Measurements from ENCODE around the gene DGKG.

The DGKG gene

DNA sequence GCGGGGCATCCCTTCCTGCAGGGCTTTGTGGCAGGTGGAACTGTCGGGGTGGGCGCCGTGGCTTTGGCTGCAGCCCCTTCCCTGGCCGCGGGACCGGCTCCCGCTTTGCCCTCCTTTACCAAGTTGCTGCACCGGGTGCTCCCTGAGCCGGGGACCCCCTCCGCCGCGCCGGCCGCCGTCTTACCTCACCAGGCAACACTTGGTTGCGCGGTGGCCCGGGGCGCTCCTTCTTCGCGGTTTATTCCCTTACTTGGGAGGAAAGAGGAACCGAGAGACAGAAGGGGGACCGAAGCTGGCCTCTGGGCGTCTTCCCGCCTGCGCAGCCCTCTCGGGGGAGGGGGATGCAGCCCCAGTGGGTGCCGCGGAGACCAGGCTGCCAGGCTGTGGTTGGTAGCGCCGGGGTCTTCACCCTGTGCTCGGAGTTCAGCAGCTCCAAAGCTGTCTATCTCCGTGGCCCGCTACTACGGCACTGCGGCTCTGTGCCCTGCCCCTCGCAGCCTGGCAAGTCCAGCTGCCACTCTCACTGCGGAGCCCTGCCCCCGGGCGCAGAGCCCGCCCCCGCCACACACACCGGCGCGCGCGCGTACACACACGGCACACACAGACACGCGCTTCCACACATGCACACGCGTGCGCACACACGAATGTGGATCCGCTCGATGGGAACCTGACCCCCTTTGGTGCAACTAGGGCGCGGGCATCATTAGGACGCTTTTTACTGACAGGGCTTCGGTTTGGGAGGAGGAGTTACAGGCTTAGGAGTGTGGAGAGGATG, at the start of gene DGKG:
TSS of gene DGKG (minus strand) at position 473 of the 775 bp plus-strand sequence. CDS start 41,775 bp downstream, outside the sequence.
- Histone ChIP-seq H4K20me1 (ENCODE audit: control insufficient read depth, insufficient read depth, low read depth, low read length) (0 out of 2 replicates have a peak, but pooled peaks cover 3% of the 10 kb centered on the region), H3K27me3 (ENCODE audit: control insufficient read depth, low read length) (peaks cover 47% of the 10 kb centered on the region), H3K4me3 (ENCODE audit: low read length) (peak within 1 kb of the TSS; percentile 21), H3K36me3 (ENCODE audit: control insufficient read depth, low read length) (no peaks in the 10 kb centered on the region), H3K9me3 (ENCODE audit: control insufficient read depth, insufficient read depth, low read length) (no peaks in the 10 kb centered on the region), H3K4me2 (ENCODE audit: low read length) (peak within 1 kb of the TSS; percentile 42), H3K4me1 (ENCODE audit: control insufficient read depth, low read length) (peaks cover 5% of the 10 kb centered on the region; the same call in 1 of the 2 replicates), H3K79me2 (ENCODE audit: control insufficient read depth, low read length) (no peaks in the 10 kb centered on the region), H3K9me2 (replicated peaks; ENCODE audit: control insufficient read depth, low read length) (no peaks in the 10 kb centered on the region), H3K27ac (ENCODE audit: low read depth, low read length) (no peak within 1 kb of the TSS), H3F3A (ENCODE audit: control insufficient read depth, insufficient read depth) (no peaks in the 10 kb centered on the region)
- TF ChIP-seq CTCF (IDR thresholded peaks at IDR 0.05; ENCODE audit: low read depth, low read length, poor library complexity, severe bottlenecking) (no peak), EZH2phosphoT487 (IDR thresholded peaks at IDR 0.05; ENCODE audit: borderline replicate concordance, low read length) (no peak)

- no peaks in the 10 kb centered on the region for H3K9me3 ChIP-seq (ENCODE audit: control insufficient read depth, insufficient read depth, low read length)
- no peaks in the 10 kb centered on the region for H3K9me2 ChIP-seq (replicated peaks; ENCODE audit: control insufficient read depth, low read length)
- H3K79me2 ChIP-seq (ENCODE audit: control insufficient read depth, low read length): no peaks in the 10 kb centered on the region
- H3F3A ChIP-seq (ENCODE audit: control insufficient read depth, insufficient read depth): no peaks in the 10 kb centered on the region
- H4K20me1 ChIP-seq (ENCODE audit: control insufficient read depth, insufficient read depth, low read depth, low read length): no peaks in the 10 kb centered on the region
- no peak overlapping the region for H3K27ac ChIP-seq (ENCODE audit: low read depth, low read length)
- no peak overlapping the region for H3K4me3 ChIP-seq (ENCODE audit: low read length)
- H3K4me1 ChIP-seq (ENCODE audit: control insufficient read depth, low read length): peaks cover 7% of the 10 kb centered on the region; the same call in 1 of the 2 replicates
- no peaks in the 10 kb centered on the region for H3K36me3 ChIP-seq (ENCODE audit: control insufficient read depth, low read length)
- TF ChIP-seq EZH2phosphoT487 (IDR thresholded peaks at IDR 0.05; ENCODE audit: borderline replicate concordance, low read length) (no peak), CTCF (IDR thresholded peaks at IDR 0.05; ENCODE audit: low read depth, low read length, poor library complexity, severe bottlenecking) (no peak)
- H3K4me2 ChIP-seq (ENCODE audit: low read length): no peak overlapping the region
- H3K27me3 ChIP-seq (ENCODE audit: control insufficient read depth, low read length): peaks cover 31% of the 10 kb centered on the region
Measured at GRCh38 chr3:186411089-186411488, 49.1 kb upstream of the DGKG start.

DNA sequence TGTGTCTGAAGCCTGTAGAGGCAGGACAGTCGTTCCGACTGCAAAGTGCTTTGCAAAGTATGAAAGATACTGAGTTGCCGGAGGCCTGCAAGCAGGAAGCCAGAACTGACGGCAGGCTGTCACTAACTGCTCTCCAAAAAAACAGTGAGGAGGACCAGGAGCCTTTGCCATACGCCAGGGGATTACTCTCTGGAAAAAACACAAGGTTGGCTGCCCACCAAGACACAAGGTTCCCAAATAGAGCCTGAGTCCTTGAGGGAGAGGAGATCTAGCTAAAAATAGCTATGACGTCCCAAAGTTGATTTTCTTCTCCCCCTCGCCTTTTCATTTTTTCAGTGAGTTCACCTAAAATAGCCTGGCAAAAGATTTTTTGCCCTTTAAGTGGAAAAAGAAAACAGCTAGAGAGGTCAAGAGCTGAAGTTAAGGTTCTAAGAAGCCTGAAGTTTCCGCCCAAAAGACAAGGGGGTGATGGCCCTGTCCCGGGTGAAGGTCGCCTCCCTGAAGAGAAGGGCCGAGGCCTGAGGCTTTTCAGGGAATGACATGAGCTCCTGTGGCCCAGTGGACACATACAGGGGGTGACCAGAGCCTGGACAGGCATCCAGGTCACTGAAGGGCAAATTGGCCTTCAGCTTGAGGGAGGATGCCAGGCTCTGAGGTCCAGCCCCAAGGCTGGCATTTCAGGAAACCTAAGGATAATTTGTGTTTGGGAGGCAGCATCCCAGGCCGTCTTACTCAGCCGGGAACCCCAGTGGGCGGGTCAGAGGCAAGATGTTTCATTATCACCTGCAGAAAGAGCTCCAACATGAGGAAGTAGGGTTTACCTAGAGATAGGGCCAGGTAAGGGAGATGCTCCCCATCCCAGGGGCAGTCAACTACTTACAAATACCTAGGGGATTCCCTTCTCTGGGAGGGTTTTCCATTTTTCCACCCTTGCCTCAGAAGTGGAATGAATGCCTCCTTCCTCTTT, 44.9 kb upstream of the DGKG start:
- Histone ChIP-seq H3K79me2 (ENCODE audit: control insufficient read depth, low read length) (no peaks in the 10 kb centered on the region), H3K27me3 (ENCODE audit: control insufficient read depth, low read length) (peaks cover 12% of the 10 kb centered on the region), H3K4me3 (ENCODE audit: low read length) (no peak overlapping the region), H3K9me2 (replicated peaks; ENCODE audit: control insufficient read depth, low read length) (no peaks in the 10 kb centered on the region), H3K9me3 (ENCODE audit: control insufficient read depth, insufficient read depth, low read length) (no peaks in the 10 kb centered on the region), H3F3A (ENCODE audit: control insufficient read depth, insufficient read depth) (no peaks in the 10 kb centered on the region), H3K36me3 (ENCODE audit: control insufficient read depth, low read length) (no peaks in the 10 kb centered on the region), H3K4me2 (ENCODE audit: low read length) (no peak overlapping the region), H3K4me1 (ENCODE audit: control insufficient read depth, low read length) (no peaks in the 10 kb centered on the region), H4K20me1 (ENCODE audit: control insufficient read depth, insufficient read depth, low read depth, low read length) (no peaks in the 10 kb centered on the region), H3K27ac (ENCODE audit: low read depth, low read length) (no peak overlapping the region)
- no peak for TF ChIP-seq CTCF (IDR thresholded peaks at IDR 0.05; ENCODE audit: low read depth, low read length, poor library complexity, severe bottlenecking)
- no peak for TF ChIP-seq EZH2phosphoT487 (IDR thresholded peaks at IDR 0.05; ENCODE audit: borderline replicate concordance, low read length)
